ENCODE results near the gene SCOC. TPM values are rescaled to one million over a fixed set of nuclear protein-coding genes. Genes with fewer than 3 reads are reported as not detected.

Gene SCOC
- polyA plus RNA-seq, 1 donor (not counting 4 experiments of a cell fraction or from before 2014, with no cell fraction given): 92.1 TPM

DNA sequence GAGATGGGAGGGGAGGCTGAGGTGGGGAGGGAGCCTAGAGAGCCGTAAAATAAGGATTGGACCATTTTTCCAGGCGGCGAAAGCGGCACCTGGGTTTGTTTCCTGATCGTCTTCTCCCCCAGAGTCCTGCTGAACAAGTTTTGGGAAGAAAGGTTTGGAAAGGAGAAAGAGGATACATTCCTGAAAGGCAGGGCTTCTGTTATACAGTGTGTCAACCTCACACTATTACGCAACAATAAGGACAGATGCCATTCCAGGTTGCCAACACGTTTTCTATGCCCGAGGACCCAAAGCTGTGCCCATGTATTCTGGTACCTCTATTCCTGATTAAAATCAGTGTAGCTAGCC is 658 bp downstream of the SCOC start:
- dilution Hi-C loops (cut with MboI; ENCODE audit: extremely low pct_ligation_motif_present, low sequenced_read_pairs): no loop called here

DNA sequence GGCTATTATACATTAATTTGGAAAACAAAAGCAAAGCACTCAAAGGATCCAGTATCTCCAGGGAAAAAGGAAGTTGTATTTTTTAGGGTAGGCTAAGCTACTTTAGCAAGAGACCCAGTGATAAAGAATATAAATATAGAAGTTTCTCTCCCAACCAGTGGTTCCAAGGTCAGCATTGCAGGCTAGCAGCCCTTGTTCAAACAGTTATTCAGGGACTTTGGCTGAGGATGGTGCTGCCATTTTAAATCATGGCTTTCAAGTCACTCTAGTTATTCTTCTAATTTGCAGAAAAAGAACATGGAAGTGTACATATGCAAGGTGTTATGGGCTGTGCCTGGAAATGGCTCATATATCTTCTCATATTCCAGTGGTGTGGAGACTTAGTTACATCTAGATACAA is 9.3 kb downstream of the SCOC start:
- Histone ChIP-seq H3K4me1 (ENCODE audit: control insufficient read depth, extremely low read depth, insufficient read depth, low read length) (no peaks in the 10 kb centered on the region), H2AFZ (ENCODE audit: control insufficient read depth, low read length) (no peak overlapping the region), H3K36me3 (ENCODE audit: control insufficient read depth in 2 of 2, extremely low read depth in 1 of 2, insufficient read depth in 2 of 2, low read length in 2 of 2) (no peaks in the 10 kb centered on the region), H3K79me2 (ENCODE audit: control insufficient read depth, insufficient read depth, low read length) (peaks cover 7% of the 10 kb centered on the region), H3K27ac (ENCODE audit: control insufficient read depth, insufficient read depth, low read length) (no peak overlapping the region), H3K9ac (ENCODE audit: control insufficient read depth, extremely low read depth, insufficient read depth, low read length) (no peak overlapping the region), H3K4me3 (ENCODE audit: control insufficient read depth in 2 of 3, extremely low read depth in 1 of 3, insufficient read depth in 2 of 3, low read depth in 1 of 3, low read length in 3 of 3) (no peak overlapping the region), H4K20me1 (ENCODE audit: control insufficient read depth, extremely low read depth, insufficient read depth, low read length) (no peaks in the 10 kb centered on the region), H3K9me3 (ENCODE audit: control insufficient read depth, low read depth, low read length) (no peaks in the 10 kb centered on the region), H3K27me3 (ENCODE audit: control insufficient read depth, extremely low read depth, insufficient read depth, low read length) (no peaks in the 10 kb centered on the region), H3K9me1 (ENCODE audit: control insufficient read depth, extremely low read depth, insufficient read depth, low read length) (no peaks in the 10 kb centered on the region), H3K4me2 (ENCODE audit: control insufficient read depth, extremely low read depth, insufficient read depth, low read depth, low read length) (no peak overlapping the region)
- FAIRE-seq: no peak
- dilution Hi-C loops (cut with MboI; ENCODE audit: extremely low pct_ligation_motif_present, low sequenced_read_pairs): no loop called here
- no peak for TF ChIP-seq EZH2 (IDR thresholded peaks at IDR 0.05; ENCODE audit: low read length)
- TF ChIP-seq, protein P1, sequence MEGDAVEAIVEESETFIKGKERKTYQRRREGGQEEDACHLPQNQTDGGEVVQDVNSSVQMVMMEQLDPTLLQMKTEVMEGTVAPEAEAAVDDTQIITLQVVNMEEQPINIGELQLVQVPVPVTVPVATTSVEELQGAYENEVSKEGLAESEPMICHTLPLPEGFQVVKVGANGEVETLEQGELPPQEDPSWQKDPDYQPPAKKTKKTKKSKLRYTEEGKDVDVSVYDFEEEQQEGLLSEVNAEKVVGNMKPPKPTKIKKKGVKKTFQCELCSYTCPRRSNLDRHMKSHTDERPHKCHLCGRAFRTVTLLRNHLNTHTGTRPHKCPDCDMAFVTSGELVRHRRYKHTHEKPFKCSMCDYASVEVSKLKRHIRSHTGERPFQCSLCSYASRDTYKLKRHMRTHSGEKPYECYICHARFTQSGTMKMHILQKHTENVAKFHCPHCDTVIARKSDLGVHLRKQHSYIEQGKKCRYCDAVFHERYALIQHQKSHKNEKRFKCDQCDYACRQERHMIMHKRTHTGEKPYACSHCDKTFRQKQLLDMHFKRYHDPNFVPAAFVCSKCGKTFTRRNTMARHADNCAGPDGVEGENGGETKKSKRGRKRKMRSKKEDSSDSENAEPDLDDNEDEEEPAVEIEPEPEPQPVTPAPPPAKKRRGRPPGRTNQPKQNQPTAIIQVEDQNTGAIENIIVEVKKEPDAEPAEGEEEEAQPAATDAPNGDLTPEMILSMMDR (optimal IDR thresholded peaks at IDR 0.05 in 1 of 3, IDR thresholded peaks at IDR 0.05 in 1 of 3, conservative IDR thresholded peaks at IDR 0.05 in 1 of 3; ENCODE audit: extremely low read depth in 1 of 3, insufficient read depth in 2 of 3, low read length in 3 of 3): no peak
- no peak for DNase-seq (ENCODE audit: low read depth, low spot score)

More for the DNA sequence above, 658 bp downstream of the SCOC start:
- peak overlapping the region; percentile 82 for H2AFZ ChIP-seq (ENCODE audit: control insufficient read depth, low read length)
- FAIRE-seq (peak; percentile 77), DNase-seq (ENCODE audit: low read depth, low spot score) (no peak)
- peak overlapping the region; percentile 68 to 92 (median 68) for H3K4me3 ChIP-seq (ENCODE audit: control insufficient read depth in 2 of 3, extremely low read depth in 1 of 3, insufficient read depth in 2 of 3, low read depth in 1 of 3, low read length in 3 of 3)
- no peaks in the 10 kb centered on the region for H3K36me3 ChIP-seq (ENCODE audit: control insufficient read depth in 2 of 2, extremely low read depth in 1 of 2, insufficient read depth in 2 of 2, low read length in 2 of 2)
- no peaks in the 10 kb centered on the region for H3K27me3 ChIP-seq (ENCODE audit: control insufficient read depth, extremely low read depth, insufficient read depth, low read length)
- peak overlapping the region; percentile 93 for H3K4me2 ChIP-seq (ENCODE audit: control insufficient read depth, extremely low read depth, insufficient read depth, low read depth, low read length)
- peaks cover 3% of the 10 kb centered on the region for H3K9me1 ChIP-seq (ENCODE audit: control insufficient read depth, extremely low read depth, insufficient read depth, low read length)
- peaks cover 46% of the 10 kb centered on the region for H3K79me2 ChIP-seq (ENCODE audit: control insufficient read depth, insufficient read depth, low read length)
- peak overlapping the region; percentile 83 for H3K9ac ChIP-seq (ENCODE audit: control insufficient read depth, extremely low read depth, insufficient read depth, low read length)
- peaks cover 4% of the 10 kb centered on the region for H4K20me1 ChIP-seq (ENCODE audit: control insufficient read depth, extremely low read depth, insufficient read depth, low read length)
- H3K9me3 ChIP-seq (ENCODE audit: control insufficient read depth, low read depth, low read length): no peaks in the 10 kb centered on the region
- no peak for TF ChIP-seq EZH2 (IDR thresholded peaks at IDR 0.05; ENCODE audit: low read length)
- TF ChIP-seq, protein P1 (optimal IDR thresholded peaks at IDR 0.05 in 1 of 3, IDR thresholded peaks at IDR 0.05 in 1 of 3, conservative IDR thresholded peaks at IDR 0.05 in 1 of 3; ENCODE audit: extremely low read depth in 1 of 3, insufficient read depth in 2 of 3, low read length in 3 of 3): no peak
- peaks cover 12% of the 10 kb centered on the region for H3K4me1 ChIP-seq (ENCODE audit: control insufficient read depth, extremely low read depth, insufficient read depth, low read length)
- peak overlapping the region; percentile 69 for H3K27ac ChIP-seq (ENCODE audit: control insufficient read depth, insufficient read depth, low read length)
